ENCODE measurements around the gene EZH2.

The EZH2 gene

DNA sequence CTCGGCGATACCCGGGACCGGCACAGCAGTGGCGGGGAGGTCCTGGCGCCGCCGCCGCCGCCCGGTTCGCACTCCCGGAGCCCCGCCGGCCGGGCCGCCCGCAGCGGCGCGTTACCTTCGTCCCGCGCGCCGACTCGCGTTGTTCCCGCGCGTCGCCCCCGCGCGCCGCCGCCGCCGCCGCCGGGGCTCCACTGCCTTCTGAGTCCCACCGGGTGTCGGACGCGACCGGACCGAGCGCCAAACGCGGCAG is at the start of gene EZH2:
Gene EZH2, minus strand, starts transcription at position 243 of the 250 bp plus-strand sequence. CDS start 36,993 bp downstream, outside the sequence.
- no peak for DNase-seq

DNA sequence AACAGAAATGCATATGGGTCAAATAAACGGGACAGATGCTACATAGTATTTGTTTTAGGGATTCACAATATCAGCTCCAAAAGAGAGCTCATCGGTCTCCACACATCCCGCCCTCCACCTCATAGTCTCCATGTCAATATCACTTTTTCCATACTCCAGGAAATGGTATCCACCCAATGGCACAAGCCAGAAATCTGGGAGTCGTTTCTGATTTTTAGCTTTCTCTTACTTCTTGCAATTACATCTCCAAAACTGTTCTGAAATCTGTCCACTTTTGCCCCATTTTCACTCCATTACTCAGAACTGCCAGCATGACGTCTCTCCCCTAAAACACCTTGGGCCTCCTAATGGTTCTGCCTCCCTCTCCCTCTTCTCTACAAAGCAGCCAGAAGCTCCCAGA is 47.4 kb upstream of the EZH2 start:
- DNase-seq, result no peak

DNA sequence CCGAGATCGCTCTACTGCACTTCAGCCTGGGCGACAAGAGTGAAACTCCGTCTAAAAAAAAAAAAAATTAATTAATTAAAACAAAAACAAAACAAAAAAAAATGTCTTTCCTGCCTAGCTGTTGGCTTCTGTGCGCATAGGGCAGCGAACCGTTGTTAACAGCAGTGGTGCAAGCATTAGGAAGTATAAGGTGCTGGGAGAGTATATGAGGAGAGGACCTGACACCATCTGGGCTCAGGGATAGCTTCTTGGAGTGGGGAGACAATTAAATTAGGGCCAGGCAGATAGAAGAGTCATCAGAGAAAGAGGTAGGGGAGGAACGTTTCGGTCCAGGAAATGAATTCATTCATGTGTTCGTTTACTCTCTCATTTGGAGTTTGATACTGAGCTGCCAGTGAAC is 46.2 kb upstream of the EZH2 start:
- no peak for DNase-seq

DNA sequence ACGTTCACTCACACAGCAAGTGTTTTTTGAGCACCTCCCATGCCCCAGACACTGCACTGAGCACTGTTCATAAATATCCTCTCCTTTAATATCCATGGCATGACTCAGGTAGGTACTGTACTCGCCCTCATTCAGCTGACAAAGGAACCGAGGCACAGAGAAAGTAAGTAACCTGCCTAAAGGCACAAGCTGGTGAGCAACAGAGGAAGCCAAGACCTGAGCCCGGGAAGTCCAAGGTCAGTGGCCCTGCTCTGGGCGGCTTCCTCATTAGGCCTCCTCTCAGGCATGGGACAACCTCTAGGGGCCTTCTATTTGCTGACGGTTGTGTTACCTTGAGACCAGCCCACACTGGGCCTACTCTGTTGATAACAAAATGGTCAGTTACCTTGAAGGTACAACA is 45.1 kb upstream of the EZH2 start:
- no peak for DNase-seq

DNA sequence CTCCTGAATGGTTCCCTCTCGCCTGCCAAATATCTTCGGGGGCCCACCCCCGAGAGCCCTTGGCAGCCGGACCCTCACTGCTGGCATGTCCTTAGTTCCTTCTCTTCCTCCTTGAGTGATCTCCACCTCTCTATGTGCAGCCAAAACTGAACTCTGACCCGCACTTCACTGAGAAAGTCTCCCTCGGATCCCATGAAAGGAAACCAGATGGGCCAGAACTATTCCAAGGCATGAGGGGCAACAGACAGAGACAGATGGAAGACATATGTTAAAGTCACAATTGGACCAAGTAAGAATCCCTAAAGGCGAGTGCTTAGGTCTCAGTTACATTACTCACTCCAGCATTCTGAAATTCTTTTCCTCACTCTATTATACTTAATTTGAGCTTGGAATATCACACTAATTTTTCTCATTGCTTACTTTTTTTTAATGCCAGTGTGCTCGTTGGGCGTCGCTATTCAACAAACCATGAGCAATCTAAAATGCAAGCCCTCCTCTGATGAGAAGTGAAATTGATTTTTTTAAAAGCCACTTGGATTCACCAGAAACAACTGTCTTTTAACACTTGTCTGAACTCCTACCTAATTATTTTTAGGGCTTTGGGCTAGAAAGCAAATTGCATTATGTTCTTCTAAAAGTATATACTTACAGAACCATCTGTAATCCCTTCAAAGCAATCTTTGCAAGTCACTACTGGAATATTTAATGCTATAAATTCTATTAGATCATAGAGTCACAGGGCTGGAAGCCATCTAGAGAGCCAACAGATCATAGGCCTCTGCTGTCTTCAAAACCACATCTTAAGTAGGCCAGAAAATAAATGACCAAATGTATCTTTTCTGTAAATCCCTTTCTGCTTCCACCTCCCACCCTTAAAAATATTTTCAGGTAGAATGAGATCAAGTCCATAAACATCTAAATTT is 43.3 kb upstream of the EZH2 start:
- no peak for DNase-seq

DNA sequence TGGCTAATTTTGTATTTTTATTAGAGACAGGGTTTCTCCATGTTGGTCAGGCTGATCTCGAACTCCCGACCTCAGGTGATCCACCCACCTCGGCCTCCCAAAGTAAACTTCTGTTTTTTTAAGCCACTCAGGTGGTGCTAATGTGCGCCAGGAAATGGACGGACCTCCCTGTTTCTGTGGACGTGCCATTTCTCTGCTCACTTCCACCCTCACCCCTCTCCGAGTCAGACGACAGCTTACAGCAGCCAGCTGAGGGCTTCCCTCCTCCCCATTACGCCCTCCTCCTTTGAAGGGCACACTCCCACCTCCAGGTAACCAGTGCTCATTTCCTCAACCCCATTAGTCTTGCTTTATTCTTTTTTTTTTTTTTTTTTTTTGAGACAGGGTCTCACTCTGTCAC is 41.7 kb upstream of the EZH2 start:
- no peak for DNase-seq

GRCh38 chr7:148924011-148924410 is 39.9 kb upstream of the EZH2 start:
- DNase-seq, result no peak

DNA sequence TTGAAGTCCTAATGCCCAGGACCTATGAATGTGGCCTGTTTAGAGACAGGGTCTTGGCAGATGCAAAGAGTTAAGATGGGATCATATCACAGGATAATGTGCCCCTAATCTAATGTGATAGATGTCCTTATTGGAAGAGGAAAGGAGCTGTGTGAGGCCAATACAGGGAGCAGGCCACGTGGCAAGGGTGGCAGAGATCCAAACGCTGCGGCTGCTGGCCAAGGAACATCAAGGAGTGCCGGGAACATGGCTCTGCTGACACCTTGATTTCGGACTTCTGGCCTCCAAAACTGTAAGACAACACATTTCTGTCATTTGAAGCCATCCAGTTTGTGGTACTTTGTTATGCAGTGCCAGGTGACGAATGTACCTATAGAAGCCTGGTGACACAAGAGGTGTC is 37.7 kb upstream of the EZH2 start:
- DNase-seq, result no peak

GRCh38 chr7:148921189-148921588 is 37.1 kb upstream of the EZH2 start:
- no peak for DNase-seq

DNA sequence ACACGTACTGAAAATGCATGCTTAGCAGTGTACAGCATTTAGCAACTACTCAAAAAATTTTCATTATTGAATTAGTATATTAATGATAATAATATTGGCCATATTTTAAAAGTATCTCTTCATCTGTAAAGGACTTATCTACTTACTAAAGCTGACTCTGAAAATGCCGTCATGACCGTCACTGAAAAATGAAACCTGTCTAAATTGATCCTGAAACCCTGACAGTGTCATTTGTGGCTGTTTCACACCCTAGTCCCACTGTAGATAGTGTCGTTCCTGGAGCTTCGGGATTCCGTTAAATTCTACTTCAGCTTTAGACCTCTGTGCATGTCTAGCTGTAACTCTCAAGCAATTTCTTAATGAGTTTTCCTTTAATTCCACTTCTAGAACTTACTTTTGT is 35.8 kb upstream of the EZH2 start:
- DNase-seq, result no peak

- no peak for DNase-seq
Observed at GRCh38 chr7:148918058-148918596, 34.0 kb upstream of the EZH2 start.

DNA sequence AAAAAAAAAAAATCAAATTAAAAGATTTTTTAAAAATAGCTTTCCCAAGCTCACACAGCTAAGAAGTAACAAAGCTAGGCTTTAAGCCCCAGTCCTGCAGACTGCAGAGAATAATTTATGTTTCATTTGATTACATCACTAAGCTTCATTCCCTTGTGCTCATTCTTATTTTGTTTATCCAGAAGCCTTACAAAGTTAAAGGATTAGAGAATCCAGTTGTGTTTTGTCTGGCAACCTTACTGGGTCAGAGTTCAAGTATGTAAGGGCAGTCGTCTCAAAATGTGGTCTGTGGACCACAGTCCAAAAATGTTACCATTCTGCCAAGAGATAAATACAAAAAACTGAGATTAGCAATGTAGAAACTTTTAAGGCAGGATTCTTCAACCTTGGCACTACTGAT is 32.1 kb upstream of the EZH2 start:
- no peak for DNase-seq

GRCh38 chr7:148915211-148915610 is 31.1 kb upstream of the EZH2 start:
- no peak for DNase-seq

DNA sequence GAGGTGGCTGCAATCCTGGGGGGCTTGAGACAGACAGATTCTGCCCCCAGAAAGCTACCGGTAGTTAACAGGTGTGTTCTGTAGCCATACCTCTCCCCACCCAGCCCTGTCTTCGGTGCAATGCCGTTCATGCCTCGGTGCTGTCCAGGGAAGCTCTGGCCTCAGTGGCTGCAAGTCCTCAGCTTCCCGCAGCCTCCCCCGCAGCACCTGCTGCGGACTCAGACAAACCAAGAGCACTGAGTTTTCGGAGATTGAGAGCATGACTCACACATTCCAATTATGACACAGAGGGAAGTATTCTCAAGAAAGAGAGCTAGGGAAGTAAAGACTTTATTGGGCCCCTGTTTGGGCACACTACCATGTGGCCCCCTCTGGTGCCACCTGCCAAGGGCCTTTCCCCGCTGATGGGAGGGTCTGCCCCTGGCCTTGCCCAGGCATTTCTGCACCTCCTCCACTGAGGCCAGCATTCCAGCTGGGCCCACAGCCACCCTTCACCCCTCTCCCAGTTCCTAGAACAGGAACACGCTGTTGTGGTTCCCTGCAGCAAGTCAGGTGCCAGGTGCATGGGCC is 30.2 kb upstream of the EZH2 start:
- DNase-seq, result peak; percentile 76

DNA sequence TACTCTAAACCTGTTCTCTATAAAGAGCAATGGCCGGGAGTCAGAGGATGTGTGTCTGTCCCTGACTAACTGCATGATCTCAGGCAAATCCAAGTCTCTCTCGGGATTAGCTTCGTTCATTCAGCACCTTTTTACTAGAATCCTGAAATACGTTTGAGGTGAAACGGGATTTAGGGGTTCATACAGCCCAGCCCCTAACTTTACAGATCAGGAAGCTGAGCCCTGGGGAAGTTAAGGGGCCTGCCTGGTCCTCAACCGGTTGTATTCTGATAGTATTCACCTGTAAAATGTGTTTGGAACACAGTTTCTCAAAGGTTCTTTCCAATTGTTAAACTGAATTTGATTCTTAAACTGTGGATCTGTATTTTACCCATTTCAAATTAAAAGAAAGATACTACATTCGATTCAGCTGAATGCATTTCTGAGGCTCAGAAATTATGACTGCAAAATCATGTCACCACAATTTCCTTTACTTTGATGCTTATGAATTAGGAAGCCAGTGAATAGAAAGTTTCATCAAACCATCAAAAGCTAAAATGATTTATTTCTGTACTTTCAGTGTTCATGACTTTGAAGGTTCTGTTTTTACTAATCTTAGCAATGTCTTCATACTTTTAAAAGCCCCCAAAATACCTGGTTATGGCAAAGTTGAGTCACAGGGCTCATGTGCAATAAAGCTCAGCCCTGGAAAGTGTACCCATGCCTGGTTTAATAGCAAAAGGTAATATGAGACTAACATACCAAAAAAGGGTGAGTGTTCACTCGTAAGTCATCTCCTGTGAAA is 28.9 kb upstream of the EZH2 start:
- no peak for DNase-seq

DNA sequence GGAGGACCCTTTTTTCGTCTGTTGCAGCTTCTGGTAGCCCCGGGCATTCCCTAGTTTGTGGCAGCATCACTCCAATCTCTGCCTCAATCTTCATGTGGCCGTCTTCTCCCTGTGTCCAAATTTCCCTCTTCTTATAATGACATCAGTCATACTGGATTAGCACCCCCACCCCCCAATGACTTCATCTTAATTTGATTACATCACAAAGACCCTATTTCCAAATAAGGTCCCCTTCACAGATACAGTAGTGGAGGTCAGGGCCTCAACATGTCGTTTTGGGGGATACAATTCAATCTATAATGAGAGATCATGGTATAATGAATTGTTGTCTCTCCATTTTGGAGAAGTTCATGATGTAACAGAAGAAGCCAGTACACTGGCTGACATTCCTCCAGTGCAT is 28.1 kb upstream of the EZH2 start:
- DNase-seq, result no peak

DNA sequence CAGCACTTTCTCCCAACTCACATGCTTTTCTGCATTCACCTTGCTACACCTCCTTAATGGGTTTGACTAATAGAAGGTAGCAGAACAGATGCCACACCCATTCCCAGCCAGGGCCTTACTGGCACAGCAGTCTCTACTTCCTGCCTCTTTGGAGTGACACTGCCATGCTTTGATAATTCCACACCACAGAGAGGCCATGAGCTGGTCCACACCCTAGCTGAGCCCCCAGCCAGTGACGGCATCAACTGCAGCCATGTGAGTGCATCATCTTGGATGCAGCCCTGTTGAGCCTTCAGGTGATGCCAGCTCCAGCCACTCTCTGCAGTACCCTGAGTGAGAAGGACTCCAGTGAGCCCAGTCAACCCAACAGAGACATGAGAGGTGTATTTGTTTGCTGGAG is 27.5 kb upstream of the EZH2 start:
- DNase-seq, result no peak

DNA sequence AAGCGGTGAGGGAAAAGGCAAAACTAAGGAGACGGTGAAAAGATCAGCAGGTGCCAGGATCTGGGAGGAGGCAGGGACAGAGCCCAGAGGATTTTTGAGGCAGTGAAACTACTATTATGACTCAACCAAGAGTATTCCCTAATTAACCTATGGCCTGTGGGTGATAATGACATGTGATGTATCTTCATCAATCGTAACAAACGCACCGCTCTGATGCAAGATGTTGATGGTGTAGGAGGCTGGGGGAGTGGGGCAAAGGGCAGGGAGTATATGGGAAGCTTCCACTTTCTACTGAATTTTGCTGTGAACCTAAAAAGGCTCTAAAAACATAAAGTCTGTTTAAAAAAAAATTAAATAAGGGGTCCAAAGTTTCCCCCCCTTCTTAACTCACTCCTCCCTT is 25.5 kb upstream of the EZH2 start:
- no peak for DNase-seq

DNA sequence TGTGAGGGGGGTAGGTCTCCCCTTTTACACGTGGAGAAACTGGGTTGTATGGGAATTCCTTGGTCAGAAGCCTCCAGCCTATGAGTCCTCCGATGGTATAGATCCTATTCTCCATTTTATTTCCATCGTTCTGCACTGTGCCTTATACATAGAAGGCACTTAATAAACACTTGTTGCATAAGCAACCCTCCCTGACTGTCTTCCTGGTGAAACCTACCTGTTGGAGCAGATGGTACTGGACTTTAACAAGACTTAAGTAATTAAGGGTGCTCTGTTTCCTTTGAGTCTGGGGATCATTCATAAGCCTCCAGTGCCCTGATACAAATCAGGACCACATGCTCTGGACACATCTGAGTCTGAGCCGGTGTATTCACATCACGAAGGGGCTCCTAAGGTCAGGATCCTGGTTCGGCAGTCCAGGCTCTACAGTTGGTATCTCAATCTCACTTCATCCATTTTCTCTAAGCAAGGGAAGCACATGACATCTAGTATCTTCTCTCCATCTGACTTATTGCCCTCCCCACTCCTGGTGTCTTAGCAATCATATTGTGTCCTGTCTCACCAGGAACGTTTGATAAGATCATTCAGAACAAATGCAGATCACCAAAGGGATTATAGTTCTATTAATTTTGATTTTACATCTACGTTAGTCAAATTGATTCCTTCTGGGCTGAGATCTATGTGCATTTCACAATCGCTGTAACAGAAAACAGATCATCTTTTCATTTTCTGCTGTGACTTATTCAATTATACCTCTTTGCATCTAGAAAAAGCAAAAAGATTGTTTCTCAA is 22.8 kb upstream of the EZH2 start:
- no peak for DNase-seq

DNA sequence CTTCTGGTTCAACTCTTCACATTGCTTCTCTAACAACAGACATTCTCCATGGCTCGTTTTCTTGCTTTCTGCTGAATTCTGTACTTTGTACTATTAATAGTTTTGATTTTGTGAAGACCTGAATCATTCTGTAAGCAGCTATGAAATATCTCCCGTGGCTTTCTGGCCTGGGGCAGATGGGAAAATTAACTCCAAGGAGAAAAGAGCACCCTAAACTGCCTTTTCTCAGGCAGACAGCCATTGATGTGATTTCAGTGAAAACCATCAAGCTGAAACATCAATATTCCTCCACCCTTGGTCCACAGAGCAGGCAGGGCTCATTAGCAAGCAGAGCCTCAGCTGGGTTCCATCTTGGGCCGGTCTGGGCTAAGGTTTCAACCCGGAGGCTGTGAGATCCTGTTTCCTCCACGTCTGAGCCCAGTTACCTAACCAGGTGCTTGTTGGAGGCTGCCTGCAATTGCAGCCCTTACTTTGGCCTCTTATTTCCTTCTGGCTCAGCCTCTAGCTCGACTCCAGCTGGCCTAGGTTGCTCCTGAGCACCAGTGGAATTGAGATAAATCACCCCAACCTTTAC is 21.1 kb upstream of the EZH2 start:
- no peak for DNase-seq

DNA sequence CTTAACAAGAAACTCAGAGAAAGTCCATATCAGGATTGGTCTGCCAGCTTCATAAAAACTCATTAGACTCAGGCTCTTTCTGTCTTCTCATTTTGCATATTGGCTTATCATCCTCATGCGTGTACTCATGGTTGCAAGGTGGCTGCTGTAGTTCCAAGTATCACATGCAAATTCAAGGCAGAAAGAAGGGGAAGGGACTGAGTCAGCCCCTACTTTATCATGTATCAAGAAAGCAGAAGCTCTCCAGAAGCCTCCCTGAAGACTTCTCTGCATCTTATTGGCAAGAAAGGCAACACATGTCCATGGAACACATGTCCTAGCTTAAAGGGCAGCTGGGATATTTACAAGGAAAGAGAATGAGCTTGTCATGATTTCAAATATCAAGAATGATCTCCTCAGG is 19.4 kb upstream of the EZH2 start:
- no peak for DNase-seq

DNA sequence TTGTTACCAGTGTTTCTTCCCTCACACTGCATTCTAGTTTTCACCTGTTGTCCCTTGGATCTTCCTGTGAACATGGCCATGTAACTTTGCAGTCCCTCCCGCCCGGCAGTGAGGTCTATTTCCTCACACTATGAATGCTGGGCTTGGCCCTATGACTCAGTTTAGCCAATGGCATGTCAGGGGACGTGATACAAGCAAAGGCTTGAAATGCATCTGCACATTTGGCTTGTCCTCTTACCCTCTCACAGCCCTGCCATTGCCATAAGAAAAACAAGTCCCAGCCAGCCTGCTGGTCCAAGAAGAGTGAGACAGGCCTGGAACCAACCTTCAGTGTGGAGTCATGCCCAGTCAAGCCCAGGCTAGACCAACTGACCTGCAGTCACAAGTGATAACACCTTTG is 17.1 kb upstream of the EZH2 start:
- no peak for DNase-seq
